Fibroblast of skin of right biceps (primary cell): ENCODE data around the gene PAOX.
"Not testable (repeated sequence)": the region's sequence is repeated elsewhere in the genome, so short reads cannot be mapped to it uniquely, and the experiment has no call there.

Experiments used
- DNase-seq: peaks from one replicate; pipeline ENCODE4 v3.0.0-alpha.2; 2013

Gene PAOX

GRCh38 chr10:133365461-133366129 is 13.5 kb upstream of the PAOX start:
- no peak for DNase-seq

- DNase-seq, result no peak
Measured at GRCh38 chr10:133366130-133366478, 13.0 kb upstream of the PAOX start.

GRCh38 chr10:133366751-133367150 is 12.3 kb upstream of the PAOX start:
- no peak for DNase-seq

- DNase-seq, result not testable (repeated sequence)
Measured at GRCh38 chr10:133367461-133367860, 11.6 kb upstream of the PAOX start.

GRCh38 chr10:133368153-133368552 is 10.9 kb upstream of the PAOX start:
- DNase-seq, result no peak

- no peak for DNase-seq
Measured at GRCh38 chr10:133370030-133370786, 8.9 kb upstream of the PAOX start.

- no peak for DNase-seq
Measured at GRCh38 chr10:133372507-133372906, 6.6 kb upstream of the PAOX start.

GRCh38 chr10:133373174-133374090 is 5.6 kb upstream of the PAOX start, which contains the start of gene ECHS1:
ECHS1 (minus strand) TSS chr10:133373354; CDS start chr10:133373333, 21 bp downstream.
- peak; percentile 90 for DNase-seq

GRCh38 chr10:133375357-133376115 is 3.5 kb upstream of the PAOX start:
- DNase-seq, result no peak

- DNase-seq, result not testable (repeated sequence)
Measured at GRCh38 chr10:133376183-133376582, 2.9 kb upstream of the PAOX start.

- DNase-seq, result no peak
Measured at GRCh38 chr10:133377025-133377817, 1.8 kb upstream of the PAOX start.

- no peak for DNase-seq
Measured at GRCh38 chr10:133377818-133378250, 1.2 kb upstream of the PAOX start.

GRCh38 chr10:133378251-133379096 is 588 bp upstream of the PAOX start:
- peak; percentile 41 for DNase-seq

GRCh38 chr10:133379801-133380666 is 972 bp downstream of the PAOX start:
- DNase-seq, result no peak

GRCh38 chr10:133381036-133381435 is 2.0 kb downstream of the PAOX start:
- DNase-seq, result no peak

GRCh38 chr10:133383551-133383950 is 4.5 kb downstream of the PAOX start:
- DNase-seq, result no peak

GRCh38 chr10:133384071-133384470 is 5.0 kb downstream of the PAOX start:
- DNase-seq, result no peak

- no peak for DNase-seq
Measured at GRCh38 chr10:133385214-133385613, 6.2 kb downstream of the PAOX start.

GRCh38 chr10:133386951-133387350 is 7.9 kb downstream of the PAOX start:
- not testable (repeated sequence) for DNase-seq
